GOT3 (cell line): Measurements from ENCODE around the gene FAM241B.

Experiments used
- DNase-seq: peaks from one replicate; lab custom pipeline; 2025; ENCODE audit warnings: mixed read lengths; lab: John Stamatoyannopoulos, UW

FAM241B gene, protein sequence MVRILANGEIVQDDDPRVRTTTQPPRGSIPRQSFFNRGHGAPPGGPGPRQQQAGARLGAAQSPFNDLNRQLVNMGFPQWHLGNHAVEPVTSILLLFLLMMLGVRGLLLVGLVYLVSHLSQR

GRCh38 chr10:69629897-69630650 lies at the start of gene FAM241B:
FAM241B (plus strand) TSS chr10:69630247; CDS start chr10:69631744, 1,497 bp downstream.
- no peak for DNase-seq

DNA sequence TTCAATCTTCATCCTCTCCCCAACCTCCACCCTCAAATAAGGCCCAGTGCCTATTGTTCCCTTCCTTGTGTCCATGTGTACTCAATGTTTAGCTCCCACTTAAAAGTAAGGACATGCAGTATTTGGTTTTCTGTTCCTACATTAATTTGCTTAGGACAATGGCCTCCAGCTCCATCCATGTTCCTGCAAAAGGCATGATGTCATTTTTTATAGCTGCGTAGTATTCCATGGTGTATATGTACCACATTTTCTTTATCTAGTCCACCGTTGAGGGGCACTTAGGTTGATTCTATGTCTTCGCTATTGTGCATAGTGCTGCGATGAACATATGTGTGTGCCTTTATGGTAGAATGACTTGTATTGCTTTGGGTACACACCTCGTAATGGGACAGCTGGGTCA lies 49.6 kb upstream of the FAM241B start:
- no peak for DNase-seq

GRCh38 chr10:69583106-69583505 lies 46.9 kb upstream of the FAM241B start:
- no peak for DNase-seq

DNA sequence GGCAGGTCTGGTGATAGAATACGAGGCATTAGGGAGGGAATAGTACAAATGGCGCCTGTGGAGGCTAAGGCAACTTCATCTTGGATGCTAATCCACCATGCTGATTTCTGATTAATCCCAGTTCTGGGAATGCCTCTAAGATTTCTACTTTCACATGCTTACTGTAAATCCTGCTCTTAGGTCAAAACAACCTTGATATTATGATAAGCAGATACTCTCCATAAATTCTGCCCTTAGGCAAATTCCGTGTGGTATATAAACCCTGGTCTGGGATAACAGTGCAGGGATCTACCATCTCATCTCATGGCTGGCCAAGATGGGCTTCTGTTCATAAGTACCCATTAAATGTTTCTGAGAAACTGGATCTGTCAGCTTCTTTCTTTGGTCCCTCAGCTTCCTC lies 45.4 kb upstream of the FAM241B start:
- no peak for DNase-seq

DNA sequence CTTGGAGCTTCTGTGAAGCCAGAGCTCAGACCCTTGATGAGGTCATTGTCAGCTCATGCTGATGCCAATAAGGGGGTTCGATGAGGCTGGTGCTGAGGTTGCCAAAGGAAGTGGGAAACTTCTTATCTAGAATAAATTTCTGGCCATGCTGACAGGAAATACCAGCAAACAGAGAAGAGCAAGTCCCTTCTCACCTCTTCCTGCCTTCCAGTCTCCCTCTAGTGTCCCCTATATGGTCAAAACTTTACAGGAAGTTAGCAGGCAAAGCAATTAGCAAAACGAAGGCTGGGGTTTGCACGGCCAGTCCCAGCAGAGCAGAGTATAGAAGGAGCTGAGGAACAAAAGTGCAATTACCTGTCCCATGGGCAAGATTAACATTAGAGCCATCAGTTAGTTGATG lies 41.7 kb upstream of the FAM241B start:
- no peak for DNase-seq

GRCh38 chr10:69600761-69601330 lies 29.2 kb upstream of the FAM241B start:
- no peak for DNase-seq

DNA sequence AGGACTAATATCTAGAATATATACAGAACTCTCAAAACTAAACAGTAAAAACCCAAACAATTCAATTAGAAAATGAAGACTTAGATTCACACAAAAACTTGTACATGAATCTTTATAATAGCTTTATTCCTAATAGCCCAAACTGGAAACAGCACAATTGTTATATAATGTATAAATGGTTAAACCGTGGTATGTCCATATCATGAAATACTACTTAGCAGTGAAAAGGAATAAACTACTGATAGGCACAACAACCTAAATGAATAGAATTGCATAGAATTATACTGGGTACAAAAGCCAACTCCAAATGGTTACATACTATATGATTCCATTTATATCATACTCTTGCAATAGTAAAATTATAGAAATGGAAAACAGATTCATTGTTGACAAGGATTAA lies 21.0 kb upstream of the FAM241B start:
- no peak for DNase-seq

DNA sequence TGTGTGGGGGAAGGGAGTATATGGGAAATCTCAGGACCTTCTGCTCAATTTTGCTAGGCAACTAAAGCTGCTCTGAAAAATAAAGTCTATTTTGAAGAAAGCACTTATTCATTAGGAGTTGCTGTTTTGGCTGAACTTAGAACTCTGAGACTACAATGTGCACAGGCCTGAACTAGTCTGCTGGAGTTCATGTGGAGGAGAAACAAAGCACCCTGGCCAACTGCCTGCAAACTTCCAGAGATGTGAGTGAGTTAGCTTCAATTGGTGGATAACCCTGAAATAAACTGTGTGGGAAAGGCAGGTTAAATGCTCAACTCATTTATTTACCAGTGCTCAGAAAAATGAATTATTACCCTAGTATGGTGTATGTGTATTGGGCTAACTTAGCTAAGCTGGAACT lies 17.3 kb upstream of the FAM241B start:
- DNase-seq, result no peak

GRCh38 chr10:69614130-69614529 lies 15.9 kb upstream of the FAM241B start:
- DNase-seq, result no peak

DNA sequence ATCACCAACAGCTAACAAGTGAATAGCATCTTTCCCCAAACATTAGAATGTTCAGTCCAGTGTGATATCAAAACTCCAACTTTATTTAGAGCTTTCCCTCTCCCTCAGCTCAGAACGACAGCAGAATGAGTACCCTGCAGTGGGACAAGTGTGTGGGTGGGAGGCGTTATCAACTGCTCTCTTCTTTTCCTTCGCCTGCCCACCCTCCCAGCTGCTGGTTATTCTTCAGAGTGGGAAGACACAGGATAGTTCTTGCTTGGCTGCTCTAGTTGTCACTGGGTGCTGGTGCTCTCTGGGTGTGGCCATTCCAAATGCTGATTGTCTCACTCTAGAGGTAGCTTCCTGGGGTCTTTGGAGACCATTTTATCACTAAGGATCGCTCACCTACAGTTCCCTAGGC lies 13.7 kb upstream of the FAM241B start:
- DNase-seq, result no peak

DNA sequence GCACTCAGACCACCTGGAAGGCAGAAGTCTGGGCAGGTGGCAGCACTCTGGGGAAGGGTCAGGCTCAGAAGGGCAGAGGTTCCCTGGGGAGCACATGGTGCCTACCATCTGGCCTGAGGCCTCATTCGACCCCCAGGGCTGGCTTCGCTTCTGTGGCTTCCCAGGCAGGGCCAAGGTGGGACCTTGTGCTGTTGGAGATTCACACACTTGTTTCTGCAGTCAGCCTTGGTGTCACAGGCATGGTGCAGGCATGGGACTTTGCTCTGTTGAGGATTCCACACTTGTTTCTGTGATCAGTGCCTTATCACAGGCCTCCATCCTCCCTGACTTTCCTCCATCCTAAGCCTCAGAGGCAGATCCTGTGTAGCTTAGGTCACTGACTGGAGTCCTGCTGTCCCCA lies 11.3 kb upstream of the FAM241B start:
- no peak for DNase-seq

GRCh38 chr10:69619626-69620025 lies 10.4 kb upstream of the FAM241B start:
- DNase-seq, result no peak

- no peak for DNase-seq
Observed at GRCh38 chr10:69620625-69621024, 9.4 kb upstream of the FAM241B start.

DNA sequence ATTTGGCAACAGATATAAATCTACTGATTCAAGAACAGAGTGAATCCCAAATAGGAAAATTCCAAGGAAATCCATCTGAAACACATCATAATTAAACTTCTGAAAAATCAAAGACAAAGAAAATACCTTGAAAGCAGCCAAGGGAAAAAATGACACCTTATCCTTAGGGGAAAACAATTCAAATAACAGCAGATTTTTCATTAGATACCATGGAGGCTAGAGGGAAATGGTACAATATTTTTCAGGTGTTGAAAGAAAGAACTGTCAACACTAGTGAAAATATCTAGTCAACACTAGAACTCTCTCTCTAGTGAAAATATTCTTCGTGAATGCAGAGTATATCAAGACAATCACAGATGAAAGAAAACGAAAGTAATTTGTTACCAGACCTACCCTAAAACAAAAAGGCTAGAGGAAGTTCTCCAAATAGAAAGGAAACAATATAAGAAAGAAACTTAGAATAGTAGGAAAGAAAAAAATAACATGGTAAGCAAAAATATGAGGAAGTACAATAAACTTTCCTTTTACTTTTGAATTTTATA lies 5.7 kb upstream of the FAM241B start:
- DNase-seq, result no peak

- no peak for DNase-seq
Observed at GRCh38 chr10:69626826-69627225, 3.2 kb upstream of the FAM241B start.

GRCh38 chr10:69628891-69629290 lies 1.2 kb upstream of the FAM241B start:
- no peak for DNase-seq

GRCh38 chr10:69629519-69629896 lies 539 bp upstream of the FAM241B start:
- no peak for DNase-seq

GRCh38 chr10:69630651-69631400 lies 779 bp downstream of the FAM241B start:
- no peak for DNase-seq

DNA sequence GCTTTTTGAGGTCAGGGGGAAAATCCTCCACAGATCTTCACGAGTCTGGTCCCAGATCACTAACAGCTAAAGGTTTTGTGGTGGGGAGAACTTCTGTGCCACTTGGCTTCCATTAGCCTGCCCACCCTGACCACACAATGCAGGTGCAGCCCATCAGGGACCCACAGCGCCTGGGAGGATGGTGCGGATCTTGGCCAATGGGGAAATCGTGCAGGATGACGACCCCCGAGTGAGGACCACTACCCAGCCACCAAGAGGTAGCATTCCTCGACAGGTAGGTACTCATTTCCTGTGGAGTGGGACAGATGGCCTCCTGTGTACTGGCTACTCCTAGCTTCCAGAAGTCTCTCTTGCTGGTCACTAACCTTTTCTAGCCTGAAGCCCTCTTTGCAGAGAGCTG lies 1.5 kb downstream of the FAM241B start:
- DNase-seq, result no peak

GRCh38 chr10:69632516-69633199 lies 2.6 kb downstream of the FAM241B start:
- no peak for DNase-seq

GRCh38 chr10:69633673-69634635 lies 3.9 kb downstream of the FAM241B start:
- no peak for DNase-seq
